HG03108 (cell line): Measurements from ENCODE around the gene DYNLT1.
"Not testable (repeated sequence)": the region's sequence is repeated elsewhere in the genome, so short reads cannot be mapped to it uniquely, and the experiment has no call there.

Experiments used
- ATAC-seq: cut with Tn5 transposase; IDR thresholded peaks from one replicate; pipeline ENCODE4 v1.9.1; 2021; ENCODE audit warnings: moderate library complexity; ENCODE audit not compliant: unreplicated experiment

The DYNLT1 gene

DNA sequence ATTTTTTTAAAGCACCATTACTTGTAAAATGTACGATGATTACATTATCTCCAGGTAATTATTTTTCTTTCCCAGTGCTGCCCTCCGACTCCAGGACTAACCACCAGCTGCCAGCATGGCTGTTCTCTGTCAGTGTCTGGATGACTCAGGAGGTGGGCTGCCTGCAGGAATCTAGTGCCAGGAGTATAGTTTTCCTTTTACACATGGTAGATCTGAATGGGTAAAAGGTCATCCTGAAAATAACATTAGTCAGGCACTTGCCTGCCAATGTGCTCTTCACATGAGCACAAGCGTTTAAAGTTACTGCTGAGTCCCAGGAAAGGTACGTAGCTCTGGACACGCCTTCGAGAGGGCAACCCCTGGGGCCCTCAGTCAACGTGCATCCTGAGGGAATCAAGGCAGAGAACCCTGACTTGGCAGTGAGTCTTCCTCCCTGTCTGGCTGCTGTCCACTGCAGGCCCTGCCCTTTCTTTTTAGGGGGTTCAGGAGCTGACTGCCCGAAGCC lies 2.4 kb downstream of the DYNLT1 start:
- no peak for ATAC-seq

DNA sequence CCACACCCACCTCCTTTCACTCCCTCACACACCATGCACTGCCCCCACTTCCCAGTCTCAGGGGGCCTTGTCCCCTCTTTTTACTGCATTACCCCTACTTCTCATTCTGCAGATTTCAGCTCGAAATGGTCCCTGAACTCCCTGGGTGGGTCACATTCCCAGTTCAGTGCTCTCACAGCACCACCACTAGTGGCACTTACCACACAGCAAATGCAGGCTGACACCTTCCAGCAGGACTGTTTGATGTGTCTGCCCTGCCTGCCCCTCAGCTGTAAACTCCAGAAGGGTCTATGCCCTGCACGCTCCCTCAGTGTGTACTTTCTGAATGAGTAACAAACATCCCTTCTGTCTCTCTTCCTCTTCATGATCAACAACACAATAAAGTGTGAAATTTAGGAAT lies 4.0 kb downstream of the DYNLT1 start:
- ATAC-seq = no peak

GRCh38 chr6:158639056-158639455 lies 5.5 kb downstream of the DYNLT1 start:
- ATAC-seq = no peak

GRCh38 chr6:158638324-158638854 lies 6.2 kb downstream of the DYNLT1 start:
- ATAC-seq = no peak

DNA sequence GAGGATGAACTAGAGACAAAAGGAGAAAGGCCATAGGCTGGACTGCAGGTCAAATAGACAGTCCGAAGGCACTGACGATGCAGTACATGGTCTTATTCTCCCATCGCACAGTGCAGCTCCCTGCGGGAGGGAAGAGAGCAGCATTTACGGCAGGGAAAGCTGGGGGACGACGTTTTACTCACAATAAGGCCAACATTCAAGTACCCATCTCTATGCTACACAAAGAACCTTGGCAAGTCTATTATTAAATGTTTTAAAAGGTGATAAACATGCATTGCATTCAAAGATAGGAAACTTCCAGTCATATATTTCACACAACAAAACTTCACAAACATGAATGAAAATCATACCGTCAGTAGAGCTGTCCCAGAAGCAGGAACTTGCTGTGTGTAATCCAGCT lies 7.8 kb downstream of the DYNLT1 start:
- ATAC-seq = no peak

DNA sequence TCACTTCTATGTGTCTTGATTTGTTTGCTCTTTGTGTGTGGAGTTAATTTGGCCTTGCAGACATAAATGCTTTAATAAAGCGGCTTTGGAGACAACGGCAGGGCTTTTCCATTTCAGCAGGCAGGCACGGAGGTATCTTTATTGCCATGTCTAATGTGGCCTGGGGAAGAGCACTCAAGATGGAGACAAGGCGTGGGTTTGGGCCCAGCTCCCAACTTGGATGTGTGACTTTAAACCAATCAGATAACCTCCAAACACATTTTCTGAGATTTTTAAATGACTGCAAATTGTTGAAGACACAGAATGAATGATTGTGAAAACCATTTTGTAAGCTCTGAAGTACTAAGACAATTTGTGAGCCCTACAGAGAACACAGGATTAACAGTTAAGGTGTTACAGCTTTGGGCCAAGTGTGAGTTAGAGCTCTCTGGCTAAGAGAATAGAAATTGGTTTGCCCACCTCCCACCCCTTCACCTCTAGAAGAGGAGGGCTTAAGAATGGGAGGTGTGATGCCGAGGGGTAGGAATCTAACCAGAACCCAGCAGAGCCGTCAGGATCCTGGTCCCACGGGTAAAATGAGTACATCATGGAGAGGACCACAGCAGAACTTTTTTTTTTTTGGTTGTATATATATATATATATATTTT lies 9.0 kb downstream of the DYNLT1 start:
- no peak for ATAC-seq

- no peak for ATAC-seq
Measured at GRCh38 chr6:158634695-158635426, 9.7 kb downstream of the DYNLT1 start.

- ATAC-seq = no peak
Measured at GRCh38 chr6:158633127-158633526, 11.4 kb downstream of the DYNLT1 start.

- ATAC-seq = not testable (repeated sequence)
Measured at GRCh38 chr6:158632538-158633119, 11.9 kb downstream of the DYNLT1 start.

DNA sequence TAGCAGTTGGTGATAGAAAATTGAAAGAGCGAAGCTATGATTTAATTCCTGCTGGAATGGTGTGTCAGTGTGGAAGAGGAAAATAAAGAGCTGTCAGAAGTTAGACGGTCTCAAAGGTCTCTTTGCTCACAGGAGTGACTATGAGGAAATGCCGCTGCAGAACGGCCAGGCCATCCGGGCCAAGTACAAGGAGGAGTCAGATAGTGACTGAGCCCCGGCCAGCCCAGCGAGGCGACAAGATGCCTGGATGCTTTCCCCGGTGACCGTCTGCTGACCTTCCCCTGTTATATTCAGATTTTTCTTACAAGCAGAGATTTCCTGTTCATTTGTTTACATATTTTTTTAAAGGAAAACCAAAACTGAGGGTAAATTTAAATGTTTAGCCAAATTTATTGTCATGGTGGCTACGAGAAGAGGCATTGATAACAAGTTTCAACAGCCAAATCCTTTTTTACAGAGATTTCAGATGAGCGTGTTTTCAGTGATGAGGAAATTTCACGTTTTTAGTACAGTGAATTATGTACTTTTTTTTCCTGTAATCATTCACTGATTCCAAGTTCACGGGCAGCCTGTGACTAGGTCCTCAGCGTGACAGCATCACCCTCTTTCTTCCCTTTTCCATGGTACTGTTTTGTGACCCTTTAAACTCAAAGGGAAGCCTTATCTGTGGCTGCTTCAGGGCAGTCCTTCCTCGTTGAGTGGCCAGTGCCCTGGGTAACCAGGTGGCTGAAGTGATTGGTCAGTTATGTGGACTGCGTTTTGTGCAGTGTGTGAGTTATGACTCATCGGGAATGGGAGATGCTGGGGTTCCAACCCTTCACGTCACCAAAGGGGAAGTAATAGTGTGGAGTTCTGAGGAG lies 12.6 kb downstream of the DYNLT1 start:
- ATAC-seq = no peak

GRCh38 chr6:158630938-158631616 lies 13.5 kb downstream of the DYNLT1 start:
- ATAC-seq = no peak

- ATAC-seq = no peak
Measured at GRCh38 chr6:158629367-158630221, 14.9 kb downstream of the DYNLT1 start.

- no peak for ATAC-seq
Measured at GRCh38 chr6:158628542-158628941, 16.0 kb downstream of the DYNLT1 start.

- no peak for ATAC-seq
Measured at GRCh38 chr6:158627940-158628211, 16.7 kb downstream of the DYNLT1 start.

DNA sequence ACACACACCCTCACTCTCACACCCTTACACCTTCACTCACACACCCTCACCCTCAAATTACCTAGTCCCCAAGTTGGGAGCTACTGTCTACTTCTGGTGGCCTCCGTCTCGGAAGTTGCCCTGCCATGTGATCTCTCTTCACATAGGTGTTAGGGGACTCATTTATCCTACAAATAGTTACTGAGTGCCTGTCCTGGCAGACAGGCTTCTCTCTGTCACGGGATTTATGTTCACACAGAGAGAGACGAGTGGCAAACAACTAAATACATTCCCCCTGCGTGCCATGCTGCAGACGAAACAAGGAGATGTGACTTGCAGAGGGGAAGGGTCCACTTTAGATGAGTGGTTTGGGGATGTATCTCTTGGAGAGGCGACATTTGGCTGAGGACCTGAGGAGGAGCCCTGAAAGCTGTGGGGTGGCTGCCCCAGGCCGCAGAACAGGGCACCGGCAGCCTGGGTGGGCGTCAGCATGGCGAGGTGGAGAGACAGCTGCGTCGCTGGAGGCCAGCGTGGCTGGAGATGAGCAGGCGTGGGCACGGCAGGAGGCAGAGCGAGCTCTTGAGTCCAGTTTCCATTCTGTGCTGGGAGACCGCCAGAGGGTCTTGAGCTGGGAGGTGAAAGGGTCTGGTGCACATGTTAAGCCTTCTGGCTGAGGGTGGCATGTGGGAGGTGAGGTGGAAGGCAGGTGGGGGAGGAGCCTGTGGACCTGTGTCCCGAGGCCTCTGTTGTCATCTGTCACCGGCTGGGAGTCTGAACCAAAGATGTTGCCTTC lies 17.2 kb downstream of the DYNLT1 start:
- ATAC-seq = no peak

DNA sequence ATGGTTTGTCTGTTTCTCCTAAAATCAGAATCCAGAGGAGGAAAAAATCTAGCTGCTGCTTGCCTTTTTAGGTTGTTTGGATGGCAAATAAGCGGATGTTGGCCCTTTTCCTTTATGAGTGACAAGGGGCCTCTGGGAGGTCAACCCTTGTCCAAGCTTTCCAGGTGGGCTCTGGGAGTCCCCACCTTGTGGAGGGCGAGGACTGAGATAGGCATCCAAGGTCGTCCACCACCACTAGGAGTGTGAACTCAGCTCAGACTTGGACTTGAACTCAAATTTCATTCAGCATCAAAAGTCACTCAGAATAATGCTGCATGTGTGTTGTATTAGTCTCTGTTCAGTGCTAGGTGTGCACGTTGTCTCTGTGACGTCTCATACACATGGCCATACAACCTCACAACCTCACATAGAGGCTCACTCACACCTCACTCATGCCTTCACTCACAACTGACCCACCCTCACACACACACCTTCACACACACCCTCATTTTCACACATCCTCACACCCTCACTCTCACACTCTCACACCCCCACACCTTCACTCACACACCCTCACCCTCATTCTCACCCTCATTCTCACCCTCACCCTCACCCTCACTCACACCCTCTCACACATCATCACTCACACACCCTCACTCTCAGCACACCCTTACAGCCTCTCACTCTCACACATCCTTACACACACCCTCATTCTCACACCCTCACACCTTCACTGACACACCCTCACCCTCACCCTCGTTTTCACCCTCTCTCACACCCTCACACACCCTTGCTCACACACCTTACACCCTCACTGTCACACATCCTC lies 18.0 kb downstream of the DYNLT1 start:
- no peak for ATAC-seq

- no peak for ATAC-seq
Measured at GRCh38 chr6:158625881-158626305, 18.6 kb downstream of the DYNLT1 start.
